ENCODE results near the gene HEATR5A.
"Not testable (repeated sequence)": the region's sequence is repeated elsewhere in the genome, so short reads cannot be mapped to it uniquely, and the experiment has no call there.

Gene HEATR5A

DNA sequence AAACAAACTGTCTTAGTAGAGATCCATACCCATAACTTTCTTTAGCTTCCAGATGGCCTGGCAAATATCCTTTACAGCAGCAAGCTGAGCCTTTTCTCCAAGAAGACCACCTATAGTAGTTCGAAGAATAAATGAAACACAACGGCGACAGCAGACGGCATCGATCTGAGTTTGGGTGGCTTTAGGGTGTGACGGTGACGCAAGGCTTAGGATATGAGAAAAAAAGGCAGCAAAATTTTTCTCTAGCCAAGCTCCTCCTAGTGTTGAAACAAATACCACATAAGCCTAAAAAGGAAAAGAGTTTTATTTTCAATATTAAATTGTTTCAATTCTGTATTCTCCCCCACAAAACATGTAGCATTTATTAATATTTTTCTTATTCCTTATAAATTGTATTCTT, 33.3 kb downstream of the HEATR5A start:
- no peak for DNase-seq

DNA sequence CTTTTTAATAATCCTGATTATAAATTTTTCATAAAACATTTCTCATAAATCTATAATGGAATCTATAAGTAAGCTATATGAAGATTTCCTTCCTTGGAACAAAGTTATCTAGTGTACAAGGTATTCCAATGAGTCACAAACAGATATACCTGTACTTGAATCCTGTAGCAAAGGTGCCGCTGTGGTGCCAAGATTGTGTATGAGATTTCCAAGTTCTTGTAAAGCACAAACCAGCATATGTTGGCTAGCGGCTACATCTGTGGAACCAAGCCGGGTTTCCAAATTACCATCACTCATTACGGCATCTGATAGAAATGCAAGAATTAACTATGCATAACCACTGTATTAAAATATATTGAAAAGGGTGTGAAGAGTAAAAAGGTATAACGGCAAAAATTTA, 34.1 kb downstream of the HEATR5A start:
- no peak for DNase-seq

DNA sequence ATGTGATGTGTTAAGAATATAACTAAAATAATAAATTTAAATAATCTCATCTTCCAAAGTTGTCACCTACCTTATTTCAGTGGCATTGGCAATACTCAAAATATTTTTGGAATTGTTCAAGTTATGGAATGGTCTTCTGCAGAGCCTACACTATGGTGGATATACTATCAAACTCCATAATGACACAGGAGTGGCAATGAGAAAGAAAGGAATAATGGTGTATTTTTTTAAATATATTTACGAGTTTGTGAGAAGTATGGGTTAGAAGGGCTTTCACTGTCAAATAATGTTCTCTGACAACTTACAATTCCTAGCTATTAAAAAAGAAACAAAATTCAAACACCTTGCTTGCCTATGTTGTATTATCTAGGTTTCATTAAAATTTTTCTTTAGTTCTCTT, 38.1 kb downstream of the HEATR5A start:
- DNase-seq = no peak

DNA sequence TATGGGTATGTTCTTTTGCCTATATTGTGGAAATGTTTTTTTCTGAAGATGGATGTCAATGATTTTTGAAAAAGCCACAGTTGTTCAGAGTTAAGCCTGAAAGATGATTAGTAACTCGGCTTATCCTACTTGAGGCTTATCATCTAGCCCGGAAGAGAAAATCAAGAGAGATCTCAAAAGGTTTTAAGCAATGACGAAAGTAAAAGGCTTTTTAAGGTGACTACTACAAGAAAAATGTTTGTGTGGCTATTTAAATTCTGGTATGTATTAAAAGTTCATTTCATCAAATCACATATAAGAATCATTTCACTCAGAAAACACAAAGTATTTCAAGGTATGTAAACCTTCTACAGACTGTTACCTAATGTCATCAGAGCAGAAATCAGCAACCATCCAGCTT, 40.2 kb downstream of the HEATR5A start:
- DNase-seq = no peak

DNA sequence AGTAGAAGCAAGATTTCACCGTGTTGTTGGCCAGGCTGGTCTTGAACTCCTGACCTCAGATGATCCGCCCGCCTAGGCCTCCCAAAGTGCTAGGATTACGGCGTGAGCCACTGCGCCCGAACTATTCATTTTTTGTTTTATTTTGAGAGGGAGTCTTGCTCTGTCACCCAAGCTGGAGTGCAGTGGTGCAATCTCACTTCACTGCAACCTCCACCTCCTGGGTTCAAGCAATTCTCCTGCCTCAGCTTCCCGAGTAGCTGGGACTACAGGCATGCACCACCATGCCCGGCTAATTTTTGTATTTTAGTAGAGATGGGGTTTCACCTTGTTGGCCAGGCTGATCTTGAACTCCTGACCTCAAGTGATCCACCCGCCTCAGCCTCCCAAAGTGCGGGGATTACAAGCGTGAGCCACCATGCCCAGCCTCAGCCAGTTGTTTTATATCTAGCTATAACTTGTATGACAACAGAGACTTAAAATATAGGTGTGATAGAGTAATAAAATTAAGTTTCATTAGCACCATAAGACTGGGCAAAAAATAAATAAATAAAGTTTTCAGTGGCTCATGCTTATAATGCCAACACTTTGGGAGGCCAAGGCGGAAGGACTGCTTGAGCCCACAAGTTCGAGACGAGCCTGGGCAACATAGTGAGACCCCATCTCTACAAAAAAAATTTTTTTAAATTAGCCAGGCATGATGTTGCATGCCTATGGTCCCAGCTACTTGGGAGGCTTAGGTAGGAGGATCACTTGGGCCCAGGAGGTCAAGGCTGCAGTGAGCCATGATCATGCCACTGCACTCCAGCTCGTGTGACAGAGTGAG, 41.0 kb downstream of the HEATR5A start:
- not testable (repeated sequence) for DNase-seq

DNA sequence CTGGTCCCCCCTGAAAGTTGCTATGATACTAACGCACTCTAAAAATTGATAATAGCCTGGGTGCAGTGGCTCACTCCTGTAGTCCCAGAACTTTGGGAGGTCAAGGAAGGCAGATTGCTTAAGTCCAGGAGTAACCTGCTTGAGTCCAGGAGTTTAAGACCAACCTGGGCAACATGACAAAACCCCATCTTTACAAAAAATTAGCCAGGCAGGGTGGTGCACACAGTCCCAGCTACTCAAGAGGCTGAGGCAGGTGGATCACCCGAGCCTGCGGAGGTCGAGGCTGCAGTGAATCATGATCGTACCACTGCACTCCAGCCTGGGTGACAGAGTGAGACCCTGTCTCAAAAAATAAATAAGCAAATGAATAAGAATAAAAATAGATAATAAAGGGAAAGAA, 42.9 kb downstream of the HEATR5A start:
- DNase-seq = no peak

DNA sequence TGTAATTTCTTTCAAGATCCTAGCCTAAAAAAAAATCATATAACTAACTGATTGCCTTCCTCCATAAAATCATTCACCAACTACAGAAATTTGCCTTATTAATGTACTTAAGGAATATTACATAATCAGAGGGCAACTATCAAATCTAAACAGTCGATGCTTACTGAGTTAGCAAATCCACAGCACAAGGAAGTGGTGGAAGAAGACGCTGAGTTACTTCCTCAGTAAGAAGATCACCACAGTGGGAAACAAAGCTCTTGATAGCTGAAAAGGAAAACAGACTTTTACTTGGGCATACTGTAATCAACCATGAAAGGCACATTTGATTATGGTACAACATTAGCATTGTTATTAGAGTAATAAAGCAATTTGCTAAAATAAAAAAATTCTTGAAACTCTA, 48.7 kb downstream of the HEATR5A start:
- no peak for DNase-seq

DNA sequence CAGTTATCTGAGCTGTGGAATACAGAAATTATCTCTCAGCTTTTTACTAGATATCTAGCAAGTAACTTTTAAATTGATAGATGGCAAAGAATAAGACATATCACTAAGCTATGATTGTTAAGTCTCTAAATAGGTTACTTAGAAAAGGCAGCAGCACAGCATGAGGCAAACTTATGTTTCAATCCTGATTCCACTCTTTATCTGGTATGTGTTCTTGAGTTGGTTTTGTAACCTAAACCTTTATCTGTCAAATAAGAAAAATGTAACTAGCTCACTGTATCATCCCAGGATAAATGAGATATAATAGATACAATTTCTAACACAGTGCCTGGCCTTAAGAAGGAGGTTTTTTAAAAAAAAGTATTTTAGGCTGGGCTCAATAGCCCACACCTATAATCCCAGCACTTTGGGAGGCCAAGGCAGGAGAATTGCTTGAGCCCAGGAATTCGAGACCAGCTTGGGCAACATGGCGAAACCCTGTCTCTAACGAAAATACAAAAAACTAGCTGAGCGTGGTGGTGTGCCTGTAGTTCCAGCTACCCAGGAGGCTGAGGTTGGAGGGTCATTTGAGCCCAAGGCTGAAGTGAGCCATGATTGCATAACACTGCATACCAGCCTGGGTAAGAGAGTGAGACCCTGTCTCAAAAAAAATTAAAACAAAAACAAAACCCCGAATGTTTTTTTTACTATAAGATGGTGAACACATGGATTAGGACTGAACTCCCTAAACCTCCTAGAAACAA, 56.8 kb downstream of the HEATR5A start:
- no peak for DNase-seq

DNA sequence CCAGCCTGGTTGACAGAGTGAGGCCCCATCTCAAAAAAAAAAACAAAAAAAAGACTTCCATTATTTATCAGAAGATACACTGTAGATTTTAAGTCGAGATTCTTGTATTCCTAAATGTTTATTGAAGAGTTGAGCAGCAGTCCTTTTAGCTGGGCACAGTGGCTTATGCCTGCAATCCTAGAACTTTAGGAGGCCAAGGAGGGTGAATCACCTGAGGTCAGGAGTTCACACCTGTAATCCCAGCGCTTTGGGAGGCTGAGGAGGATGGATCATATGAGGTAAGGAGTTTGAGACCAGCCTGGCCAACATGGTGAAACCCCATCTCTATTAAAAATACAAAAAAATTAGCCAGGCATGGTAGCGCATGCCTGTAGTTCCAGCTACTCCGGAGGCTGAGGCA, 57.6 kb downstream of the HEATR5A start:
- no peak for DNase-seq

DNA sequence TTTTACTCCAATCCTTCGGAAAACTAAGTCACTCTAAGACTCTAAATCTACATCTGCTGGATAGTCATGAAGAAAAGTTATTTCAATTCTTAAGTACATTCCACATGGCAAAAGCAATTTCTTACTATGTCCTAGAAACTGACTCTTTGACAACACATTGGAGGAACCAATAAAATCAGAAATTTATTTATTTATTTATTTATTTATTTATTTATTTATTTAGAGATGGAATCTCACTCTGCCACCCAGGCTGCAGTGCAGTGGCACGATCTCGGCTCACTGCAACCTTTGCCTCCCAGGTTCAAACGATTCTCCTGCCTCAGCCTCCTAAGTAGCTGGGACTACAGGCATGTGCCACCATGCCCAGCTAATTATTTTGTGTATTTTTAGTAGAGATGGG, 58.6 kb downstream of the HEATR5A start:
- not testable (repeated sequence) for DNase-seq

DNA sequence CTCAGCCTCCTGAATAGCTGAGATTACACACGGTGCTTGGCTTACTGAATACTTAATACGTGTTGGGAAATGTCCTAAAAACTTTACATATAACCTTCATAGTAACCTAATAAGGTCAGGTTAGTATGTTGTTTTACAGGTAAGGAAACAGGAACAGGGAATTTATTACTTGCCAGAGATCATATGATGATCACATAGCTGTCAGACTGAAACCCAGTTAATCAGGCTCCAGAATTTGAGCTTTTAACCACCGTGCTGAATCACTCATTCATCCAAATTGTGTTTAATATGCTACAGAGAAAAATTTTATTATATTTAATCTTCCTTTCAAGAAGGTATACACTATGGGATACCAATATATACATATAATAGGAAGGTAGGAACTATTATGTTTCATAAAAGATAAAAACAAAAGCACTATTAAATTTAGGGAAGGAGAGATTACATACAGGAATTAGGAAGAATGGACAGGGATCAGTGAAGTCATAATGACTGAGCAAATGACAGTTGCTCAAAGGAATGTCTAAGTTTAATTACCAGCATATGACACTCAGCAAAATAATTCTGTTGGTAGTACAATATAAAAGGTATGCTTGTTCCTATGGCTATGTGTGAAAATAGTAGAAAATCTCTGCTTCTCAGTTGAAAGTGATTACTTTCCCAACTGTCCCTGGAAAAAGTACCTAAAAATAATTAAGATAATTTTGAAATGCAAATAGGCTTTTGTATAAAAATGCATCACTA, 59.3 kb downstream of the HEATR5A start:
- DNase-seq = no peak

DNA sequence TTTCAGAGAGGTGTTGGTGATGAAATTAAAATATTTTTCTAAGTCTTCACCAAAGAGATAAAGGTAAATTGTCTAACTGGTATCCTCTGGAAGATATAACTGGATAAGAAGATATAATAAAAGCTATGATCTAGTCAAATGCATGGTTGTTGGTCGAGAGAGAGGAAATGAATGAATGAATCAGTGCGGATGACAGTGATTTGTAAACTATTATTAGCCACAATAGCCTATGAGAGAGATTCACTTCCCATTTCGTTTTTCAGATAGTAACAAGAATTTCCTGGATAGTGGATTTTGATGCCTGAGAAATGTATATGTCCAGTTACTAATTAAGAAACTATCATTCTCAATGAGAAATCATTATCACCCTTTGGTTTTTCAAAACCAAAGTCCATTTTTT, 63.1 kb downstream of the HEATR5A start:
- no peak for DNase-seq

DNA sequence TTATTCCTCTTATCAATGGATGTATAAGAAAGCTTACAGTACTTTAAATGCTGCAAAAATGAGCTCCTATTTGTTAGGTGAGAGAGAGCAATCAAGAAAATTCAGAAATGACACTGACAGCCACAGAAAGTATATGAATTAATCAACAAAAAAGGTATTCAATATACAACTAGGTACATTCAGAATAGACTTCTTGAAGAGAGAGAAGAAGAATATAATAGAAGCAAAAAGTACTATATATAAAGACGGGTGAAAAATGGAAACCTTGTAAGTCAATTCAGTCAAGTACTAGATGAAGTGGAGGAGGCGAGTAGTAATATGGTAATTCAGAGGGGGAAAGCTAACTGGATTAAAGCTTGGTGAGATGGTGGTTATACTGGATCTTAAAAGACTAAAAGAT, 74.3 kb downstream of the HEATR5A start:
- DNase-seq = no peak

DNA sequence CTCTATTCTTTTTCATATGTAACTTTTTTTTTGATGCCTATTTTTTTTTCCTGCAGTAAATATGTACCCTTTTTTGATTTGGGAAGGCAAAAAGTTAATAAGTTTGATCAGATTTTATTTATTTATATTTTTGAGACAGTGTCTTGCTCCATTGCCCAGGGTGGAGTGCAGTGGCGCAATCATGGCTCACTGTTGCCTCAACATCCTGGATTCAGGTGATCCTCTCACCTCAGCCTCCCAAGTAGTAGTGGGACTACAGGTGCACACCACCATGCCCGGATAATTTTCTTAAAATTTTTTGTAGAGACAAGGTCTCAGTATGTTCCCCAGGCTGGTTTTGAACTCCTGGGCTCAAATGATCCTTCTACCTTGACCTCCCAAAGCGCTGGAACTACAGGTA, 79.1 kb downstream of the HEATR5A start:
- no peak for DNase-seq

DNA sequence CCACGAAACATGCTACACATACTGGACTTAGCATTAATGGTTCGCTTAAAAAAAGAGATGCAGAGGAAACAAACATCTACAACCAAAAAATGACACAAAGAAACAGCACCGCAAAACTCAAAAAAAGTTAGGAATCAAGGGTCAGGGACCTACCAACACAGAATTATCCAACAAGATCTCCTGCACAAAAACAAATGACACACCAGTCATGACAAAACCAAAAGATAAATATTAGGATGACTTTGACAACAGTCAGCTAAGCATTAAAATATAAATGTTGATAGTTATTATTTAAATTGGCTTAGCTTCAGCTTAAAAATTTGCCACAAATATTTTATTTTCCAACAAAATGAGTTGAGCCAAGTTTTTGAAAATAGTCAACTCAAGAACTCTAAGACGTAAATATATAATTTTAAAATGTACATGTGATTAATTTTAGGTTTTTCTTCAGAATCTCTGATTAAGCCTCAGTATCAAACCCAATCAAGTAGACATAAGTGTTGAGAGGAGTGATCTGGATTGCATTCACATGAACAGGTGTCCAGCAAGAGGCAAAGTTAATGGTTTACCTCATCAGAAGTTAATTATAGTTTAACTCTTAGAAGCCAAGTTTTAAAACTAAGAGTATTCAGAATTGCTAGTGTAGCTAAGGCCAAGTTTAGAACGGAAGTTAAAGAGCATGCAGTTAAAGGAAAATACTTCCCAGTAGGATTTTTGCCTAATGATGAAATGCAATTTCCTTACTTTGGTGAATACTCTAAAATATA, 79.9 kb downstream of the HEATR5A start:
- no peak for DNase-seq

DNA sequence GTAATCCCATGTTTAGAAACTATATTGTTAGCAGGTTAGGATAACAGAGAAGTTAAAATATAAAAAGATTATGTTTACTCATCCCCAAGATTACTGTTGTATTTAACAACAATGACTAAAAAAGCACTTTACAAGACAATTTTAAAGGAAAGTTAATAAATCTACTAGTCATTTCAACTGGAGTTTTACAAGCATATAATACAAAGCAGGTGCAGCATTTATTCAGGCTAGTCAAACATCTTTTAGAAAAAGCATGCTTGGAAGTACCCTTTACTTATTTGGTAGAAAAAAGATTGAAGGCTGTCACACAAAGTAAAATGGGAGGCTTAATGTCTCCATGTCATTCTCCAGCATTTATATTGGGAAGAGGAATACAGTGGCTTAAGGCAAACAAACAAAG, 80.6 kb downstream of the HEATR5A start:
- no peak for DNase-seq

DNA sequence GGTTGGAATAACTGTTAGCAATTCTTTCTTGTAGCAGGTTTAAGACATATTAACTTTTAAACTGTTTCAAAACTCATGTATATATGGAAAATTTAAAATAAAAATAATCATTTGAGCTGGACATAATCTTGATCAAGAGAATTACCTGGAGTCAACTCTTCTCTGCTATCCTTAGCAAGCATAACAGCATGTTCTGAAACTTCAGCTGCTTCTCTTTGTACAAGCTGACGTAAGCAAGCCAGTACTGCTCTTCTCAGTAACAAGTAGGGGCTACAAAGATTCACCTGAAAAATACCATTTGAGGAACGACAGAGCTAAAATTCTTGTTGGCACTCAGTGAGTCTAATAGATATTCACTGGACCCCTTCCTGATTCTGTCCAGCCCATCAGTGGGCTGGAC, 83.0 kb downstream of the HEATR5A start:
- no peak for DNase-seq

DNA sequence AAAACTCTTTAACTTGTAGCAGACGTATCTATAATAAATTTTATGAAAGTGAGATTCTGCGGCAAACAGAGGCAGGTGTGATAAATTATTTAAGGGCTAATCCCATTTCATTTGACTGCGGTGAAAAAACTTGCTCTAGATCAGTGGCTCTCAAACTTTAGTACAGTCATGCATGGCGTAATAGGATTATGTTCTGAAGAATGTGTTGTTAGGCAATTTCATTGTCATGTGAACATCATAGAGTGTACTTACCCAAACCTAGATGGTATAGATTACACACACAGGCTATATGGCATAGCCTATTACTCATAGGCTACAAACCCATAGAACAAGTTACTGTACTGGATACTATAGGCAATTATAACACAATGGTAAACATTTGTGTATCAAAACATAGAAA, 83.7 kb downstream of the HEATR5A start:
- no peak for DNase-seq

DNA sequence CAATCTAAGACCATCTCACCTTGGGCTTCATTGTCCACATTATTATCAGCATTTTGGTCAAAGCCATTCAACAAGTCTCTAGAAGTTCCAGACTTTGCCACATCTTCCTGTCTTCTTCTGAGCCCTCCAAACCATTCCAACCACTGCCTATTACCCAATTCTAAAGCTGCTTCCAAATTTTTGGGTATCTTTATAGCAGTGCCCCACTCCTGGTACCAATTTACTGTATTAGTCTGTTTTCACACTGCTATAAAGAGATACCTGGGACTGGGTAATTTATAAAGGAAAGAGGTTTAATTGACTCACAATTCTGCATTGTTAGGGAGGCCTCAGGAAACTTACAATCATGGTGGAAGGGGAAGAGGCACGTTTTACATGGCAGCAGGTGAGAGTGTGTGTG, 89.0 kb downstream of the HEATR5A start:
- DNase-seq = not testable (repeated sequence)

DNA sequence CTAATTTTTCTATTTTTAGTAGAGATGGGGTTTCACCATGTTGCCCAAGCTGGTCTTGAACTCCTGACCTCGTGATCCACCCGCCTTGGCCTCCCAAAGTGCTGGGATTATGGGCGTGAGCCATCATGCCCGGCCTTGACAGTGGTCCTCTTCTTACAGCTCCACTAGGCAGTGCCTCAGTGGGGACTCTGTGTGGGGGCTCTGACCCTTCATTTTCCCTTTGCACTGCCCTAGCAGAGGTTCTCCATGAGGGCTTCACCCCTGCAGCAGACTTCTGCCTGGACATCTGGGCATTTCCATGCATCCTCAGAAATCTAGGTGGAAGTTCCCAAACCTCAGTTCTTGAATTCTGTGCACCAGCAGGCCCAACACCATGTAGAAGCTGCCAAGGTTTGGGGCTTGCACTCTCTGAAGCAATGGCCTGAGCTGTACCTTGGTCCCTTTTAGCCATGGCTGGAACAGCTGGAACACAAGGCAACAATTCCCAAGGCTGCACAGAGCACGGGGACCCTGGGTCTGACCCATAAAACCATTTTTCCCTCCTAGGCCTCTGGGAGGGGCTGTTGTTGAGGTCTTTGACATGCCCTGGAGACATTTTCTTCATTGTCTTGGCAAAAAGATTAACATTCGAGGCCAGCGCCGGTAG, 90.4 kb downstream of the HEATR5A start:
- DNase-seq = not testable (repeated sequence)

DNA sequence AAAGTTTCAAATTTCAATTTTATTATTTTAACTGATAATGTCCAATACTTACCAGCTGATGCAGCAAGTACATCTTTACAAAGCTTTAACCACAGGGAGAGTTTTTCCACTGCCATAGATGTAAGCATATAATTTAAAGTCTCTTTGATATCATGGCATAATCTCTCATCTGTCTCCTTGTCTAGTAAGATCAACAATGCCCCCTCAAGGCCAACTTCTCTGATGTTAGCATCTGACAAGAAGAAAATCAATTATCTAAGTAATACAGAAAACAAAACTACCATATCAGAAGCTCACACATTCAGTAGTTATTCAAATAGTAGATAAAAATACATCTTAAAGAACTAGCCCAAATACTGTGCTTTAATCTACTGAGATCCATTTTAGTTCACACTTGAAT, 94.2 kb downstream of the HEATR5A start:
- DNase-seq = no peak

DNA sequence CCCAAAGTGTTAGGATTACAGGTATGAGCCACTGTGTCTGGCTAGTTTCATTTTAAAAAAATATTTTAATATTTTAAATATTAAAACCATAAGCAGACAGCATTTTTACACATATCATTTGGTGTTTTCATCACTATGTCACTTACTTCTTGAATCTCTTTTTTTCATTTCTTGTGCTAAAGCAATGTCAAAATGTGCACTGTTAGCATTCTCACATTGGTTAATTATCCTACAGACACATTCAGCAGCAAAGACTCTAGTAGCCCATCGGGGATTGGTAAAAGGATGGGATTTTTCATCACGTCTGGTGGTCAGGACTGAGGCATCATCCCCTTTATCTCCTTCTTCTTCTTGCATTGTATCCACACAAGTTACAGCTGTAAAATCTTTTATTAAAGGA, 96.9 kb downstream of the HEATR5A start:
- no peak for DNase-seq
